GM19238 (cell line): ENCODE results near the gene MALL.
"Not testable (repeated sequence)": the region's sequence is repeated elsewhere in the genome, so short reads cannot be mapped to it uniquely, and the experiment has no call there.

Experiments used
- DNase-seq: peaks from one replicate; pipeline ENCODE4 v3.0.0; 2011; ENCODE audit warnings: low spot score; ENCODE audit not compliant: insufficient read length

Gene MALL

DNA sequence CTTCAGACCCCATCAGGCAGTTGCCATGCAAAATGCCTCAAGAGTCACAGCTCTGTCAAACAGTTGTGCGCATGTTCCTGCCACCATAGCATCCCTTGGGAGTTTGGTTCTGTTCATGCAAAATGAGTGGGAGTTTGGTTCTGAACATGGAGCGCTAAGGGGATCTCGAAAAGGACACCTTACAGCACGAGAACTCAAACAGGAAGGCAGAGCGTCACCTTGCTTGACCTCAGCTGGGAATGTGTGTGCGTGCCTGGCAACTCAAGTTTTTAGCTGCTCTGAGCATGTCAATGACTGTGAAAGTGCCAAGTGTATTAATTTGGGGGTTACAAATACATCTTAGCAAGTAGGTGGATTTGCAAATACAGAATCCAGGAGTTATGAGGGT is 16.6 kb downstream of the MALL start:
- no peak for DNase-seq

DNA sequence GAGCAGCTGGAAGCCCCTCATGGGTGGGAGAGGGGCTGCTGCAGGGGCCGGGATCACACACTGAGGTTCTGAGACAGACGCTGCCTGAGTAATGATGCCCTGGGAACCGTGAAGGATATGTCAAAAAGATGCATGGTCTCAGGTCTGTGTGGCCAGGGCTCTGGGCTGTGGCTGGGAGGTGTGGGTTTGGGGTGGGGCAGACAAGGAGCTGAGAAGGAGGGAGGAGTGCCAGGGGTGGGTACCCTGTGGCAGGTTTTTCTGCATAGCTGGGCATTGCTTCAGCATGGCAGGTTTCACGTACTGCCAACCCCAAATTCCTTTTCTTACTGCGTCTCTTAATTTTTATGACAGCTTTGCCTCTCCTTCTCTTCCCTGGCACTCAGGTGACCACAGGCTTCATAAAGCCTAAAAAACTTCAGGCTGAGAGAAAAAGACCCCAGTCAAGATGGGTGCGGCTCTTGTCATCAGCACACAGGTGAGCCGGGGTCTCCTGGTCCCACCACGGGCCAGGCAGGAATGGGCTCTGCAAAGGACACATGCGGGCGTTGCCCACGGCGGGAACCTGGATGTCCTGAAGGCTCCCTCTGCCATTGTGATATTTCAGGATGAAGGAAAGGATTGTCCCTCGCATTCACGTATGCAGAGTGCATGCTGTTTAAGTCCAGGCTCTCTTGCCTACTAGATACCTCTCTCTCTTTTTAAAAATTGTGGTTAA is 18.0 kb downstream of the MALL start:
- DNase-seq: no peak

DNA sequence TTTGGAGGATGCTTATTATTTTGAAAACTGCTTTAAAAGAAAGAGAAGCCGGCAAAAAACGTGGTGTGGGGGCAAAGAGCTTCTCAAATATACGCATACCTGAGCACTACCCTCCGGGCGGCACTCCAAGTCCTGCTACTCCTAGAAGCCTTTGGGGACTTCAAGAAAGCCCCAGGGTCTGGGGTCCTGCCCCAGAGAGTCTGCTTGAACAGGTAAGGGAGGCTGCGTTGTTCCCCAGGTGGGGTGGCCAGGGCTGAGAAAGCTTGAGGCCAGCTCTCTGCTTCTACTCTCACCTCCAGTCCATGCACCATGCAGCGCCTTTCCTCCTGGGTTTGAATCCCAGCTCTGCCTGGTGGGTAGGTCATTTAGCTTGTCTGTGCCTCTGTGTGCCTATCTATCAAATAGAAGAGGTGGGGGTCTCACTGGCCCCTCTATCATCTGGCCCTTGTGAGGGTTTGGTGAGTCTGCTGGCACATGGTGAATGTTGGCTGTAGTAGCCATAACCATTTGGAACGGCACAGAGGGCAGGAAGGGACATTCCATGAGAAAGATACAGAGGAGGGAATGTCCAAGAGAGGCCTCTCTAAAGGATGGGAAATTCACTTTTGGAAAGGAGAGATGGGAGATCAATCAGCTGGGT is 19.5 kb downstream of the MALL start:
- DNase-seq: no peak

DNA sequence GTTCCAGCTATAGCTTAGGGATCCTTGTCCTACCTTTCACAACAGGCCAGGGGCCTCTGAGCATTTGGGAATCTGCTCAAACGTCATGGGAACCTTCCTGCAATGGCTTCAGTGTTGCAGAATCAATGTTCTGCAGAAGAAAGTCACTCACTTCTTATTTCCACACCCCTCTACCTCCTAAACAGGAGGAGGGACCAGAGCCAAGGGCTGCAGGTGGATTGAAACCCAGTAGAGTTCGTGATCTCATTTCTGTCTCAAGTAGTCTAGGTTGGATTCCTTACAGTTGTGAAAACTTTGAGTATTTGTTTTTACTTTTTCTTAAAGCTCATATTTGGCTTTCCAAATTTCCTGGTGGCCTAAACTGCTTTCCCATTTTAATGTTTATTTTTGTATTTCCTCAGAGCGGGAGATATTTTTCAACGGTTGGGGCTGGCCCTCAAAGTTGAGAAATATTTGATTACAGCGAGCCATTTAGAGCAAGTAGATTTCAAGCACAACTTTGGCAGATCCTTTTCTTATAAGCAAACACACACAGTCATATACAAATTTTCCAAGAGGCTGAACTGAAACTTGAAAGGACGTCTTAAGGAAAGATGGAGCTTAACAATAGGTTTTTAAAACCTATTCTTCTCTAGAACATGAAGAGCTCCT is 20.6 kb downstream of the MALL start:
- not testable (repeated sequence) for DNase-seq

DNA sequence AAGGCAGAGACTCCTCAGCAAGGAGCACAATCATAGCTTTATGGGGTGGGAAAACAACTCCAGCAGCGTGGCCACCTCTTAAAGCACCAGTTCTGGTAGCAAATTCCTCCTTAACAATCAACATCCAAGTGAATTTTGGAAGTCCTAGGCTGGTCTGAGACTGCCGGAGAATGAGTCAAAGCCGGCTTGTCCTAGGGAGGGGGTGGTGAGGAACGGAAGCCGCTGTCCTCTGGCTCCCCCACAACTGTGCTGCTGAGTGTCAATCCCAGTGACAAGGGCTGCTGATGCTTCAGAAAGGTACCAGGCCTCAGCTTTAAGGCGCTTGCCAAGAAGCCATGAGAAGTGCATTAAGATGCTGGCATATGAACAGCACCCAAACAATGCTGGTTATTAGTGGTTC is 21.7 kb downstream of the MALL start:
- not testable (repeated sequence) for DNase-seq

DNA sequence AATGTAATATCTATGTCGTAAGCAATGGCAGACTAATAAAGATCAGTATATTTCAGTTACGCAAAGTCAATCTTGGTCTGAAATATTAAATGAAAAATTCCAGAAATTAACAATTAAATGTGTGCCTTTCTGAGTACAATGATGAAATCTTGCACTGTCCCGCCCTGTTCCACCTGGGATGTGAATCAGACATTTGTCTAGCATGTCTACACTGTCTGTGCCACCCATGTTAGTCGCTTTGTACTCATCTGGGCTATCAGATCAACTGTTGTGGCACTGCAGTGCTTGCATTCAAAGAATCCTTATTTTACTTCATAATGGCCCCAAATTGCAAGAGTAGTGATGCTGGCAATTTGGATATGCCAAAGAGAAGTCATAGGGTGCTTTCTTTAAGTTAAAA is 25.5 kb downstream of the MALL start:
- DNase-seq: not testable (repeated sequence)

DNA sequence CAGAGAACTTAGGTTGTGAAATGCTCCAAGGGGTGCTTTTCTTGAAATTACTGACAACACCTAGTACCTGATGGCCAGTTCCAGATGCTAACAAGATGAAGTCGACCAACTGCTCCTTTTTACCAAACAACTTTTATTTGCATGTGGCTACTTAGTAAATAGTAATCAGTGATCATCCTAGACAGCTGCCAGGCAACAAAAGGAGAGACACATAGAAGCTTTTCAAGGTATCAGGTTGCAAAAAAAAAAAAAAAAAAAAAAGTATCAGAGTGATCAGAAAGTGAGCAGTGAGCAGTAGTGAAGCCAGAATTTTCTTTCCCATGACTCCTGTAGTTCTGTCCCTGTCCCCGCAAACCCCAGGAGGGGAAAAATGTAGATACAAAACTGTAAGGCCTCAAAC is 31.9 kb downstream of the MALL start:
- not testable (repeated sequence) for DNase-seq

DNA sequence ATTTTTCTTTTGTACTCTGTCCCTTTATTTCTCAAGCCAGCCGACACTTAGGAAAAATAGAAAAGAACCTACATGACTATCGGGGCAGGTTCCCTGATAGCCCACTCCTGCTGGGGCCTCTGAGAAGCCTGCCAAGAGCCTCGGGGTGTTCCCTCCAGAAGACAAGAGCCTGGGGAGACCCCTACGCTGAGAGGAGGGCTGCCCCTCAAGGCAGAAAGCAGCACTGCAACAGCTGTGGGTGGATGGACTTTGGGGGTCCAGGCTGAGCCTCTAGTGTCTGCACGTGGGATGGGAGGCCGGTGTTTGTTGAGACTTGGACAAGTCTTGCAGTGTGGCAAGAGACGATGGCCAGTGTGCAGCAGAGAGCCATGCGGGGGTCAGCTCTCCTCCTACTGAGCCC is 32.5 kb downstream of the MALL start:
- not testable (repeated sequence) for DNase-seq

DNA sequence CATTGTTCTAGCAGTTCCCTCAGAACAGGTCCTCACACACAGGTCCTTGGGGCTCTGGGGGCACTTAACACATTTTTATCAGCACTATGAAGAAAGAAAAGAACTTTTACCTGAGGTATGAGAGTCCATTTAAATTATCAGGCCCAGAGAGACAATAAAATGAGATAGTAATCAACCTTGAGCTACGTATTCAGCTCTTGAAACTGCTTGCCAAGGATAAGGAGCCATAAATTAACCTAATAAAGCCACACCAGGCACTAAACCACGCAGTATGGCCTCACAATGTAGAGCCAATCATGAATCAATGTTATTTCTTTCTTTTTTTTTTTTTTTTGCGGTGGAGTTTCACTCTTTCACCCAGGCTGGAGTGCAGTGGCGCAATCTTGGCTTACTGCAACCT is 37.5 kb downstream of the MALL start:
- DNase-seq: not testable (repeated sequence)

DNA sequence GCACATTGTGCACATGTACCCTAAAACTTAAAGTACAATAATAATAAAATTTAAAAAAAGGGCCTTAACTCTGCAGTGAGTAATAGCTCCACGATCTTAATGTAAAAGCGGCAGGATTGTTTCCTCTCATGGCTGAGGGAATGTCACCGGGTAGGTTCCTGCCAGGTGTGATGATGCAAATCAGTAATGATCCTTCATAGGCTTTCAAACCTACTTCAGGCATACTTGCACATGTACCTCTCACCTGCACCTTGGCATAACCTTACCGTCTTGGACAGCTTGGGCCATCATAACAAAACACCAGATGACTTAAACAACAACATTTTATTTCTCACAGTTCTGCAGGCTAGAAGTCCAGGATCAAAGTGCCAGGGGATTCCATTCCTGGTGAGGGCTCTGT is 39.7 kb downstream of the MALL start:
- DNase-seq: not testable (repeated sequence)

DNA sequence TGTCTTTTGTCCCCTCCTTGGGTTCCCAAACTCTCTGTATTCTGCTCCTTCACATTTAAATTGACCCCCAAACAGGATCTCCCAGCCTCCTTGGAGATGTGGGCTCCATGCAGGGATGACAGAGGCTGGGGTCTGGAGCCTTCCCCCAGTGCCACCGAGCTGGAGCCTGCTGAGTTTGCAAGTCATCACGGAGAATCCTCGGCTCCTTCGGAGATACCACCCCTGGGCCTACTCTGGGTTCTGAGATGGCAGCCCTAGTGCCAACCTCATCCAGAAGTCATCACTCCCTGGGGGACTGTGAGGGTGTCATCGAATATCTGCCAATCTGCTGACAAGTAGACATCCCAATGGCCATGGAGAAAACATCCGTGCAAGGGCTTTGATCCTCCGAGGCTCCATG is 45.8 kb downstream of the MALL start:
- DNase-seq: not testable (repeated sequence)

DNA sequence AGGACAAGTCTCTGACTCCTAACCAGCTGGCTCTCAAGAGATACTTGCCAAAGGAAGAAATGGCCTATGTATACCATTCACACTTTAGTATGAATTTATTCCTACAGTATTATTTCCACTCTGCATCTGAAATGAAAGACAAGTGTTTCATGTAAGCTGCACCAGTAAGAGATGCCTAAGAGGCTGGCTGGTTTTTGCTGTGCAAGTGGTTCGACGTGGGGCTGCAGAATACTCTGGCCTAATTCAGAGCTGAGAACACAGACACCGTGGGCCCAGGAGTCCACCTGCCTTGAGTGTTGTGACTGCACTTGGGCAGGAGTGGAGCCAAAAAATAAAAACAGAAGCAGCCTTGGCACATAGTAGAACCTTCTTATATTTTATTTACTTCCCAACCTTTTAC is 47.5 kb downstream of the MALL start:
- not testable (repeated sequence) for DNase-seq

DNA sequence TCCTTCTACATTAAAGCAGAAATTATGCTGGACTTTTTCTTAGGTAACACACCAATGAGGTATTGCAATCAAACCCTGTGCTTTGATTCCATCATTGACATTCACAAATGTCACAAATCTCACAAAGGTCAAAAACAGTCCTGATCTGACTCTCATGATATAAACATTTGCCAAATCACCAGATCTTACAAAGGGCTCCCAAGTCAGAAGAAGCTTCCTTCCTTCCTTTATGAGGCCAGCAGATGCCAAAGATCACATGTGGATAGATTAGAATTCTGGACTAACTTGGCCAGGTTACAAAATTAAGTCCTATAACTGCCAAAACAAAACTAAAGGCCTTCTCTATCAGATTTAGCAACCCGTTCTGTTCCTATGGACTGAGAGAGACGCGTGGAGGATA is 53.3 kb downstream of the MALL start:
- DNase-seq: not testable (repeated sequence)

DNA sequence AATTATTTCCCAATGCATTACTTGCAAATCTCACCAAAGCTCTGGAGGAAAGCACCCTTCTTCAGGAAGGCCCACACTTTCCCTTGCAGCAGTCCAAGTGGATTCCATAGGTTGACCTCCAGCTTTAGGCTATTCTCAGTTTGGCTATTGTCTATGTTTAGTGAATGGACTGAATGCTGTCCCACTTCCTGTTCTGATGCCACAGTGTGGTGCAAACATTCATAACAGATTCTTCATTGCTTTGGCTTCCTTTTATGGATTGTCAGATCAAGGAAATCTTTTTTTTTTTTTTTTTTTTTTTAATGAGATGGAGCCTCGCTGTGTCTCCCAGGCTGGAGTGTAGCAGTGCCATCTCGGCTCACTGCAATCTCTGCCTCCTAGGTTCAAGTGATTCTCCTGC is 55.1 kb downstream of the MALL start:
- not testable (repeated sequence) for DNase-seq

DNA sequence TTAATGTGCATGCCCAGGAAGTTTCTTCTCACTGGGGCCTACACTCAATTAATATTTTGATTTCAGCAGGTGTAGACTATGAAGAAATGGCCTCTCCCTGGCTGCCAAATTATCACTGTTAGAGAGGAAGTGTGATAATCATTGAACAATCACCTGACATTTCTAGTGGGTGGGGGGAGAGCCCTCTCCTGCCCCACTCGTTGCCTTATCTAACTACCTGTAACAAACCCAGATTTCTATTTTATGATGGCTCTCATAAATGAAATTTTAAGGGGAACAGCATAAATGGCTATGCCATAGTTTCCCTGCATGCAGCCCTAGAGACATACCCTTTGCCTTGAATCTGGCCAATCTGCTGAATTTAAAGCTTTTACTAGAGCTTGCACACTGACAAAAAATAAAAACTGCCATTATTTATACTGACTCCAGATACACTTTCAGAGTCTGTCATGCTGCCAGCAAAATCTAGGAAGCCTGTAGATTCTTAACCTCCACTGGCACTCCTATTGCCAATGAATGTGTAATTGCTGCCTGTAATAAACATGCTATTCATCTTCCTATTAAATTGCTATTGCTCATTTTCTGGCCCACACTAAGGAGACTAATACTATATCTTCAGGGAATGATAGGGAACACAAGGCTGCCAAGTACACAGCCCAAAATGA is 55.8 kb downstream of the MALL start:
- not testable (repeated sequence) for DNase-seq

DNA sequence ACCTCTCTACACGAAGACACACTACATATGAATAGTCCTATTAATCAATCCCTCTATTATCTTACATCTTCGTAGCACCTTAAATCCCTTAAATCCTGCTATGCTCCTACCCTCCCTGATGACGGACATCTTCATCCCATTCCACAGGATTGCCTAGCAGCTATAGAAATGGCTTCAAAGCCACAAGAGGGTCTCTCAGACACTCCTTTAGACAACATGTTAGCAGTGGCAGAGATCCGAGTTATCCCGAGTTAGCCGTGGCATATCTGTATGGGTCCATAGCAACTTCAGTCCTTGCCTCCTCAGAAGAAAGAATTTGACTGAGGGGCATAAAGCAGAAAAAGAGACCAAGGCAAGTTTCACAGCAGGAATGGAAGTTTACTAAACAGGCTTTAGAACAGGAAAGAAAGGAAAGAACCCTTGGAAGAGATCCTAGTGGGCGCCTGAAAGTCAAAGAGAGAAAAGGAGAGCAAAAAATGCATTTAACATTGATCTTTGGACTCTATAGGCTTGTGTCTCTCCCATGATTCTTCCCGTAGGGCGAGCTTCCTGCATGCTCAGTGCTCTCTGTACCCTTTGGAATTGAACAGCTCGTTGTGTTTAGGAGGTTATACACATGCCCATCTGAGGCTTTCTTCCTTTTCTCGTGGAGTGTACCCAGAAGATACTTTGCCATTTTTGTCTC is 56.5 kb downstream of the MALL start:
- DNase-seq: not testable (repeated sequence)

DNA sequence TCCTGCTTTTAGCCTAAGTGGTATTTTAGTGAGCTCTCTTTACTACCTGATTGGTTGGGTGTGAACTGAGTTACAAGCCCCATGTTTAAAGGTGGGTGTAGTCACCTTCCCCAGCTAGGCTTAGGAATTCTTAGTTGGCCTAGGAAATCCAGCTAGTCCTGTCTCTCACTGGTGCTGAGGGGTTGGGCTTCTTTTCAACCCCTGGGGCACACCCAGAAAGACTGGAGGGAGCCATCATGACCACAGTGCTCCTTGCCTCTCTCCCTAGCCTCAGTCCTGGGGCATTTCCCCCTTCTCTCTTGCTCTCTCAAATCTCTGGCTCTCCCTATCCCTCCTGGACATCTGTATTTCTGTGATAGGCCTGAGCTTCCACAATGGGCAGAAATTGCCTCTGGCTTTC is 57.6 kb downstream of the MALL start:
- DNase-seq: not testable (repeated sequence)

DNA sequence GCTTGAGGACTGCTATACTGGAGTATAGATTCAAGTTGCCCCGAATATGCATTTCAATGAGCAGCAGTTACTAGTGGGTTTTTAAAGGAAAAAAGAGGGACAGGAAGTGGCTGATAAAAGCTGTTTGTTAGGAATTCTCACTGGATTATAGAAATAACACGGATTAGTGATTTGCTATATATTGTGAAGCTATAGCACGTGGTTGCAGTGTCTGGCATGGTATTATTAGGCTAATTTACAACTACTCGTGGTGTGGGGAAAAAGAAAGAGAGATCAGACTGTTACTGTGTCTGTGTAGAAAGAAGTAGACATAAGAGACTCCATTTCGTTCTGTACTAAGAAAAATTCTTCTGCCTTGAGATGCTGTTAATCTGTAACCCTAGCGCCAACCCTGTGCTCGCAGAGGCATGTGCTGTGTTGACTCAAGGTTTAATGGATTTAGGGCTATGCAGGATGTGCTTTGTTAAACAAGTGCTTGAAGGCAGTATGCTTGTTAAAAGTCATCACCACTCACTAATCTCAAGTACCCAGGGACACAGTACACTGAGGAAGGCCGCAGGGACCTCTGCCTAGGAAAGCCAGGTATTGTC is 59.7 kb downstream of the MALL start:
- not testable (repeated sequence) for DNase-seq

DNA sequence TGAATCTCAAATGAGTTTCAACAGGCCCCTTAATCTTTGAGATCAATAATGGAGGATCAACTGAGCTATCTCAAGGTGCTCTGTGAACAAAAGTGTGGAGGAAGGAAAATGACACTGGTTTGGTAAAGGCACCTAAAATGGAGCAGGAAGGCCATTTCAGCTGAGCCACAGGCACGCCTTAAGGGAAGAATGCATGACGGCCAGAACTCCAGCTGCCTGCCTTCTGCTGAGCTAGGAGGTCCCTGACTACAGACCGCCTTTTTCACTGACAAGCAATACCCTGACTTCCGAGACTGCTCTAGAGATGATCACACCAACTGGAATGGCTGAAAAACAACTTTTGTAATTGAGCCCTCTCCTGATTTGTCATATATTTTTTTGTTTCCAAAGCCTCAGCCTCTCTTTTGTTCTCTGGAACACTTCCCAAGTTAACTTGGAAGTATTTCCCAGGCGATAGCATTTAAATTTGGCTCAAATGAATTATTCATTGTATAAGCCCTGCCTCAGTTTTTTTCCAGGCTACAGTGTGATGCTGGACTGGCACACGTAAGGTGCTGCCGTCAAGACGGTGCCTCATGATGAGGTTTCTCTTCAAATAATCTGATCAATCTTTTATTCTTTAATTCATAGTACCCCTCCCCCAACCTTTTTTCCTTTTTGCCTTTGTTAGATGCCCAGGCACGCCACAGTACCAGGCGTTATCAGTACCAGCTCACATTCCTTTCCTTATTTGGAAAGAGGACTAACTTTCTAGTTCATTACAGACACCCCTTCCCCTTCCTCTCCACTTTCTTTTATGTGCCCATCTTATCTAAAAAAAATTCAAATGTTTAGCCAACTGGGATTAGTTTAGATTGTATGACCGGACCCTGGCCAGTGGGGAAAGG is 60.9 kb downstream of the MALL start:
- DNase-seq: not testable (repeated sequence)

DNA sequence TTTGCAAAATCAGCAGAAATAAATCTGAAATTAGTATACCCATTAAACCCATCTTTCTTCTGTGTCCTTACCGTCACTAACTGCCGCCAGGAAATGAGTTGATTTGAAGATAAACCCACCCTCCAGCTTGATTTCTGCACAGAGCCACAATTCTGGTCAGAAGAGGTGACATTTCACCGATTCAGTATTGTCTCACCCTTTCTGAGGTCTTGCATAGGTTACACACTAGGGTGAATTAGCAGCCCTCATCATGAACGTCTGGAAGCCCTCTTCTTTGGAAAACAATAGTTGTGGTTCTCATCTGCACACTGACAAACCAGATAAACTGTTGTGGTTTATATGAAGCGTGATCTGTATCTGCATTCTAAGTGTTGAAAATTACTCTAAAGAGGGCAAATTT is 61.9 kb downstream of the MALL start:
- not testable (repeated sequence) for DNase-seq
